Measurements from ENCODE around the gene AOAH.

The AOAH gene

DNA sequence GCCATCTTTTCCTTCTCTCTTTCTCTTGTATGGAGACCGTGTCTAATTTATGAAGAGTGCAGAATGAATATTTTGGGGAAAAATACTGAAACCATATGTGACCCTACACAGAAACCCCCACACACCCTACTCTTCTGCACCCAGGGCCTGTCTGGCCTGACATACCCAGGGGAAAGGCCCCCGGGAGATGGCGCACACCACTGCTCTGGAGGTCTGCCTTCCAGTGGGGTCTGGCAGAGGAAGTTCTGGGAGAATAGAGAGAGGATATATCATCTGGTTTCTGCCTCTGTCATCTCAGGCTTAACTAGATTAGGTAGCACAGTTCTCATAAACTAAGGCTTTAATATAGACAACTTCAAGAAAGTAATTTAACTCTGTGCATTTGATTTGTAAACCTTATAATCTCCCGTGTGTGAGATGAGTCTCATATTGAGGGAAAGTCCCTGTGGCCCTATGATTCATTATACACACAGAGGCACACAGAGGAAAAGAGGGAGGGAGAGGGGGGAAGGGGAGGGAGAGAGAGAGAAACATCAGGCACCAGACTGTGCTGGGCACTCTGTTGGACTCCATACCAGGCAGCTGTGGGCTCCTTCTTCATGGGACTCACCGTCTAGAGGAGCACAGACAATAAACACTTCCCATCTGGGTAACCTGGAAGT lies 123.3 kb downstream of the AOAH start:
- DNase-seq (ENCODE audit: low spot score), result no peak

- DNase-seq (ENCODE audit: low spot score), result no peak
These were observed 124.0 kb downstream of the AOAH start for GRCh38 chr7:36600314-36600682.

- DNase-seq (ENCODE audit: low spot score), result no peak
These were observed 124.5 kb downstream of the AOAH start for GRCh38 chr7:36599645-36600313.

- DNase-seq (ENCODE audit: low spot score), result no peak
These were observed 126.1 kb downstream of the AOAH start for GRCh38 chr7:36598054-36598674.

- no peak for DNase-seq (ENCODE audit: low spot score)
These were observed 127.1 kb downstream of the AOAH start for GRCh38 chr7:36597090-36597773.

DNA sequence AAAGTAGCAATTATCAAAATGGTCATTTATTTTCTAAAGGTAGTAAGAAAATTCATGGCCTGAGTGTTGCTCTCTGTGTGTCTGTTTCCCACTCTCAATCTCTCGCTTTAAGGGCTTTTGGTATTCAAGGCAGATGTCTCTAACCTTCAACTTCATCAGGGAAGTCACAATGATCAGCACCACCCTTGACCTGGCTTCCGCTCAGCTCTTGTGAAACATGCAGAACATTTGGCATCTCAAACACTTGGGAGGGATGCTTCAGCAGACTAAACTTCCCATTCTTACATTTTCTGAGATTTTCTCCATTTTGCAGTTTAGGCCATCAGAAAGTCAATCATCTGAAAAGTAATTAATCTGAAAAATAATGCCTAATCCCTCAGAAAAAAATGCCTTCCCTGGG lies 129.8 kb downstream of the AOAH start:
- no peak for DNase-seq (ENCODE audit: low spot score)

DNA sequence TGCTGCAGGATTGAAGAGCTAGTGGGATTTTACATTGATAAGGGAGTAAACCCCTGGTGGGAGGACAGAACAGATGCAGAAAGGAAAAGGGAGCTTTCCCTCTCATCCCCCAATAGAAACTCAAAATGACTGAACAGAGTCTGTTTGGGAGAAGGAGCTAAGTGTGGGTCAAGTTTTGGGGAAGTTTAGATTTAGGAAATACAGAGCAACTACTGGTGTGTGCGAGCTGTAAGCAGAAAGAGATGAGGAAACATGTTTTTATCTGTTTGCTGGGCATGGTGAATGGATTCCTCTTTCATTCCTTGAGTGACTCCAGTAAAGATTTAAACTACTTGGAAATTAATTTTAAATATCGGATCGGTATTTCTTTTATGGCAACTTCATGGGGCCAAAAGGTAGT lies 132.7 kb downstream of the AOAH start:
- DNase-seq (ENCODE audit: low spot score), result no peak

GRCh38 chr7:36589391-36589790 lies 134.9 kb downstream of the AOAH start:
- DNase-seq (ENCODE audit: low spot score), result no peak

DNA sequence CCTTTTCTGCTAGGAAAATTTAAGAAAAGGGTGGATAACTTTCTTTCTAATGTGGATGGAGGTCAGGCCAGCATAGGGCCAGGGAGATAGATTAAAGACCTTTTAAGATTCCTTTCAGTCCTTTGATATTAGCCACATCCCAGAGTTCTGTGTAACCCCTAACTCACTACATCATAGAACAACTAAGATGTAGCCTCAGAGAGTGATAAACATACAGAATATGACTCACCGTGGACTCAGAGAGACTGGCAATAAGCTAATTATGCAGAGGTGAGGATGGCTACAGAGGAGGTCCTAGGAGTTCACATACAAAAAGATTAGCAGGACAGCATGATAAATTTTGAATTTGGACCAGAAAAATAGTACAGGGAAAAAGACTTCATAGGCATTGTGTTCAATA lies 141.0 kb downstream of the AOAH start:
- no peak for DNase-seq (ENCODE audit: low spot score)

DNA sequence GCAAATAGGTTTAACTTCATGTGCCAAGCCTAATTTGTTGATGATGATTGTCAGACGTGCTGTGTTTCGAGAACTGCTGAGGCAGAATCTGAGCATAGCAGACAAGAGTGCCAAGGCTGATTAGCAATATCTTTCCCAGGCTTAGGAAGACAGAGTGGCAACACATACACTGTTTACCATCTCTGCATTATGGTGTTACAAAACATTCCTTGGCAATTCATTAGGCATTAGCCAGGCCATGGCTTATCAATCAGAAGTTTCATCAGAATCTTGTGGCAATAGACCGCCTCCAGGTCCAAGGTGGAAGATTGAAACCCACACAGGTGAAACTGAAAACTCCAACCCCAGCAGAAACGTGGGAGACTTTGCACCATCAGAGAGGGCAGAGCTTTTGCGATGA lies 148.5 kb downstream of the AOAH start:
- DNase-seq (ENCODE audit: low spot score), result no peak

DNA sequence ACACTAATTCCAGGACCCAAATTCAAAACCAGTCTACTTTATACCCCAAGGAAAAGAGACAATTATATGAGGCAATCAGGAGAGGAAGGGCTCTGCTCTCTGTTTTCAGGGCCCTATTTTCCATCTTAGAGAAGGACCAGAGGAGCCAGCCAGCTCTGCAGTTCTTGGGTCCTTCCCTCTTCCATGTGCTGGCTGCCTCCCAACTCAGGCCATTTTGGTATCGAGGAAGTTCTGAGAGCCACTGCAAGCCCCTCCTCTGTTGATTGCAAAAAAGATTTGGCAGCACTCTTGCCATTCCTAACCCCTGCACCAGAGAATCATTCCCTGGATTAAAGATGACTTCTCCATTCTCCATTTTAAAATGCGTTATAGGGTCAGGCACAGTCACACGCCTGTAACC lies 151.2 kb downstream of the AOAH start:
- no peak for DNase-seq (ENCODE audit: low spot score)

DNA sequence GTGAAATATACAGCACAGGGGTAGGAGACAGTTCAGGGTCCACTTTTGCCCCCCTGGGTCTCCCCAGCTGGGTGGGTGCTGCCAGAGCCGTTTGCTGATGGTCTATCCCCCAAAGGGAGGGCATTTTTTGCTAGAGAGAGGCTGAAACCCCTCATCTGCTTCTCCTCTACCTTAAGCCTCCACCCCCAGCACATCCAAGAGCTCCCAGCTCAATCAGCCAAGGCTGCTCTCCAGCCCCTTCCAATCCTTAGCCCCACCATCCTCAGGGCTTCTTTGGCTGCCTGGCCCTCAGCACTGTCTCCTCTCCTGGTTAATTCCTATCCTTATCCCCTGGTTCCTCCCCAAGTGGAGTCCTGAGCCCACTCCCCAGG lies 153.1 kb downstream of the AOAH start:
- no peak for DNase-seq (ENCODE audit: low spot score)

DNA sequence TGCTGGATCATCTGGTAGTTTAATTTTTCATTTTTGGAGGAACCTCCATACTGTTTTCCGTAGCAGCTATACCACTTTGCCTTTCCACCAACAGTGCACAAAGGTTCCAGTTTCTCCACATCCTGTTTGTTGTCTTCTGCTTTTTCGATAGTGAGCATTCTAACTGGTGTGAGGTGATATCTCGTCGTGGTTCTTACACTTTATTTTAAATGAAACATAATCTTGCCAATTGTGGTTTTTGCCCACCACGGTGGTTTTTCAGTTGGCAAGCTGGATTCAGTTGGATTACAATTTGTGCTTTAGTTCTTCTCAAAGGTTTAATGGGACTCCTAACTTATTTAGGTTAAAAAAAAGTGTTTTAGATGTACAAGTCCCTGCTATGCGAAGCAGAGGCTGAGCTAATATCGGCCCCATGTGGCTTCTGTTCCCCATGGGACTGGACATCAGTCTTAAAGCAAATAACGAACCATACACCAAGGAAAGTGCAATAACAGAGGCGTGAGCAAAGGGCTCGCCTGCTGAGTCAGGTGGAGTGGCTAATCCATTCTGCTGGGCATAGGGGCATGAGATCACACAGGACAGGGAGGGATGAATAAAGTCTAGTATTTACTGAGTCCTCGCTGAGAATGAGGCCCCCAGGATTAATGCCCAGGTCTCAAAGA lies 153.6 kb downstream of the AOAH start:
- no peak for DNase-seq (ENCODE audit: low spot score)

- no peak for DNase-seq (ENCODE audit: low spot score)
These were observed 155.8 kb downstream of the AOAH start for GRCh38 chr7:36568452-36568849.

DNA sequence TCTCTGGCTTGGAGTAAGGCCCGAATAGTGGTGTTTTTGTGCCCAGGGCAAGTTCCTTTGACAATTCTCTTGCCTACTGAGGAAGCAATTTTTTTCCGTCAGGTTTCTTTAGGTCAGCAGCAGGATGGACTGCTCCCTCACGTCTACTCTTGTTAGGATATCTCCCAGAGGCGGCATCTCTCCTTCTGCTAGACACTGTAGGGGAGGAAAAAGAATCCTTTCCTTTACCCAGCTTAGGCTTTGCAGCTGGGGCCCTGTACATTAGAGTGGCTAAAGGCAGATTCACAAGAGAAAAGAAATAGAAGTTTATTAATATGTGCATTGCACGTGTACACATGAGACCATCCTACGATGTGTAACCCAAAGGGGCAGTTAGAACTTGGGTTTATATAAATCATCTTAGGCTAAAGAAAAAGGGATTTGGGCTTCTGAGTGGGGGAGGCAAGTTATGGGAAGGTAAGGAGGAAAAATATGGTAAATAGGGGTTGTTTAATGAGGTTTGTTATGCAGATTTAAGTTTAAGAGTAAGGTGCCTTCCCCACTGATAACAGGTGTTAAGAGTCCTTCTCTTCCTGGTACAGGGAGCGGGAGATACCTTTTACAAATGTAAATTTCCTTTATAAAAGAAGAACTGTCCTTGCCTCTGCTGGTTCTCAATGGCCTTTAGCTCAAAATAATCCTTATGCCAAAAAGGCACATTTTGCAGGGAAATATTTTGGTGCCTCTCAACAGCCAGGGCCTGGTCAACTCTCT lies 156.4 kb downstream of the AOAH start:
- DNase-seq (ENCODE audit: low spot score), result no peak

GRCh38 chr7:36565792-36566356 lies 158.4 kb downstream of the AOAH start:
- DNase-seq (ENCODE audit: low spot score), result no peak

- DNase-seq (ENCODE audit: low spot score), result no peak
These were observed 159.8 kb downstream of the AOAH start for GRCh38 chr7:36564489-36564888.

- no peak for DNase-seq (ENCODE audit: low spot score)
These were observed 160.5 kb downstream of the AOAH start for GRCh38 chr7:36563706-36564327.

GRCh38 chr7:36562121-36562520 lies 162.2 kb downstream of the AOAH start:
- no peak for DNase-seq (ENCODE audit: low spot score)

- no peak for DNase-seq (ENCODE audit: low spot score)
These were observed 175.3 kb downstream of the AOAH start for GRCh38 chr7:36549029-36549428.

- no peak for DNase-seq (ENCODE audit: low spot score)
These were observed 176.9 kb downstream of the AOAH start for GRCh38 chr7:36547416-36547815.
